SKM-1 (cell line): ENCODE data around the gene ARHGEF40.

Experiments used
- DNase-seq: peaks from one replicate; lab custom pipeline; 2025; ENCODE audit not compliant: unreplicated experiment; lab: John Stamatoyannopoulos, UW

ARHGEF40 gene

DNA sequence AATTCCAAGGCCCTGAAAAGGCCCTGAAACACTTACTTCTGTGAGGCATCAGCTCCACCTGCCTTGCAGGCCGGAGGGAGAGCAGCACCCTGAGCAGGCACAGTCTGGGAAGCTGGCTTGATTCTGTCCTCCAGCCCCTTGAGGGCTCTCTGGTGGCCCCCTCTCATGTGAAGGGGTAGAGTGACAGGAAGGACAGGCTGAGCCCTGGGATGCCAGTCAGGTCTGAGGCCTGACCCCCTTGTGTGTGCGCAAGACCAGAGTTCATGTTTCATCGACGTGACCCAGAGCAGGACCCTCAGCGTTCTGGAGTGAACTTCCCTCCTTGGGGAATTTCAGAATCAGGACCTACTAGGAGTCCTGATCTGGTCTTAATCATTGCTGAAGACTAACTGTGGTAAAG, 11.2 kb upstream of the ARHGEF40 start:
- DNase-seq = no peak

DNA sequence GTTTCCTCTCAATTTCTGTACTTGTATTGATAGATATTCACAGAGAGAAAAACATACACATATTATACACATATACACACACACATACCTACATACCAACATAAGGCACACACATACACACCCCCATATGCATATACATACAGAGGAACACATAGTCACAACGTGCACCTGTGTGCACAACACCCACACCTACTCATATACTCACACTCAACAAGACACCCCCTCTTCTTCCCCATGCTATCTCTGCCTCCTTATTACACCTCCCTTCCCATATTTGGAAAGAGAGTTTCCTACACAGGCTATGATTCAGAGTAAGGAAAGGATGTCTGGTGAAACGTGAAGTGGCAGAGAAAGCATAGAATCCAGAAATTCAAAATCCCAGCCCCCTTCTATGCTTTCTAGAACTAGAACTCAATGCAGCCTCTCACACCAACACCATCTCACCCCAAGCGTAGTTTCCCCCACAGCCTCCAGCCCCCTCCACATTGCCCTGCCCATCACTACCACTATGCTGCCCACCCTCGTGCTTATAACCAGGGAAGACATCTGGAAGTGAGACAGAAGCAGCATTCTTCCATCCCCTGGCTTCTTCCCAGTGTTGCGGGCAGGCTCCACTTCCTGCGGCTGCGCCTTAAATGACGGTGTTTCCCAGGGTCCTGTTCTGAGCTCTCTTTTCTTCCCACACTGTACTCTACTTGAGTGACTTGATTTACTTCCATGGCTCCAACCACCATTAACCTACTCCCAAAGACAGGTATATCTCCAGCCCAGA, 10.1 kb upstream of the ARHGEF40 start:
- no peak for DNase-seq

DNA sequence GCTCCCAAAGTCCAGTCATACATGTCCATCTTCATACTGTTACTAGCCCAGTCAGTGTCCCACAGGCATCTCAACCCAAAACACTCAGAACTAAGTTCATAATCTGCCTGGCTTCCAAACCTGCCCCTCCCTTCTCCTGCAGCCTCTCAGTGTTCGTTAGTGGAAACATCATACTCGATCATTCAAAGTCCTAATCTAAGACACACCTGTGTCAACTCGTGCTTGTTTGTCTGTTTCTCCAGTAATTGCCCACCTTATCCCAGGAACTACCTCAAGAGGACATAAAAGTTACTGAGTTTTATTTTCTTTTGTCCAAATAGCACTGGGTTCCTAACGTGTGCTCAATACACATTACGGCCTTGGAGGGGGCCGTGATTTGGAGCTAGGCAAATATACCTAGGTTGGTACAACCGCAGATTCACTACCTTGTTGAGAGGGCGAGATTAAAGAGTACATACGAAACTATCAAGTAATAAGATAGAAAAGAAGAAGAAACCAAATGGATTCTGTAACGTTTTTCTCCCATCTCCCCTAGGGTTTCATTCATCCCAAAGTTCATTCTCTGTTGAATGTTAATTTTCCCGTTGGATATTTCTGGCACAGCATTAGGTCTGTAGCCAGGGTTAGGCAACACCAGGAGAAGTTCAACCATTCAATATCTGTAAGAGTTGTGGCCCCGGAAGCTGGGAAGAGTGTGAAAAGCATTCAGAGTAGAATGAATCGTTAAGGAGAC, 9.3 kb upstream of the ARHGEF40 start:
- DNase-seq = no peak

DNA sequence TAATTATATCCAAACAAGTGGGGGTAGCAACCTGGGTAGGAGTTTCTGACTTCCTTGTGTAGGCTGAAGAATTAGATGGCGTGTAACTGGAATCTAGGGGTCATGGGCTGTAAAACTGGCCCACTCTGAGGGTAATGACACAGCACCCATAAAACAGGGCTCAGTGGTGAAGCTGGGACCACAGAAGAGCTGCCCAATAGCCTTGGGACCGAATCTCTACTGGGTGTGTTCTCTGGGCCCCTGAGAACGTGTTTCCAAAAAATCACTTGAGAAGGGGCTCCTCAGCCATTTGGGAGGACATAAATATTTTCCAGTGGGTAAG, 8.8 kb upstream of the ARHGEF40 start:
- no peak for DNase-seq

DNA sequence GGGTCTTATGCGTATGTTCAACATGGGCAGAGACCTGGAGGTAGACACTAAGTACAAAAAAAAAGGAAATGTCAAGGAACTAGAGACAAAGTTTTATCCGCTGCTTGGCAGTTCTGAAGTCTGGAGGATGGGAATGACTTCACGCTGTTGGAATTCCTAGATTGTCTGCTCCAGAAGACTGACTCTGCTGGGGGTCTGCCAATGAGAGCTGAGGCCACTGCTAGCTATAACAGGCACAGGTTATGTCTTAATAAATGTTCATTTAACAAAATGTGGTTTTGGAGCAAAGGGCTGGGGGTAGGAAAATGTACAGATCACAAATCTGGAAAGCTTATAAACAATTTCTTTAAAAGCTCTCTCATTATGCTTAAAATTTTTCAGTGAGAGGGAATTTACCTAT, 6.6 kb upstream of the ARHGEF40 start:
- DNase-seq = no peak

DNA sequence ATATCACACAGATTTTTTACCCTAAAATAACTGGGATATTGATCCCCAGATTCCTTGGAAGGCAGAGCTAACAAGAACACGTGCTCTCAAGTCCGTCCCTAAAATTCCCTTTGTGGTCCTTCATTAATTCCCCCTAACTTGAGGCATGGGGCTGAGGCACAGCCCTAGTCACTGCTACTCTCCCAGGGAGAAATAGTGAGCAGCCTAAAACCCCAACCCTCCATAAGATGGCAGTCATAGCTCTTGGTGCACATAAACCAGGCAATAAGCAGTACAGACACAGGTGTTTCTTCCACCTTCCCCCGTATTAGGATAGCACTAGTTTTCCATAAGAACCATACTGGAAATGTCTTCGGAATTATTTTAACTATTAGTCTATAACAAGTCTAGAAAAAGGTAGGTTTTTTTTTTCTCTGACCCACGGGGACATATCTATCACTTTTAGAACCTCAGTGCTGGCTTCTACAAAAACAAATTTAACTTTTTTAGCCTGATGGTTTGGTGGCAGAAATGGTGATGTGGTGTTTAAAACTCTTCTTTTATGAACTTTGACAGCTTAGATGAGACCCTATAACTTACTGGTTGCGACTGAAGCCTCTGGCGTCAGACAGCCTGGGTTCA, 3.1 kb upstream of the ARHGEF40 start:
- DNase-seq = no peak

DNA sequence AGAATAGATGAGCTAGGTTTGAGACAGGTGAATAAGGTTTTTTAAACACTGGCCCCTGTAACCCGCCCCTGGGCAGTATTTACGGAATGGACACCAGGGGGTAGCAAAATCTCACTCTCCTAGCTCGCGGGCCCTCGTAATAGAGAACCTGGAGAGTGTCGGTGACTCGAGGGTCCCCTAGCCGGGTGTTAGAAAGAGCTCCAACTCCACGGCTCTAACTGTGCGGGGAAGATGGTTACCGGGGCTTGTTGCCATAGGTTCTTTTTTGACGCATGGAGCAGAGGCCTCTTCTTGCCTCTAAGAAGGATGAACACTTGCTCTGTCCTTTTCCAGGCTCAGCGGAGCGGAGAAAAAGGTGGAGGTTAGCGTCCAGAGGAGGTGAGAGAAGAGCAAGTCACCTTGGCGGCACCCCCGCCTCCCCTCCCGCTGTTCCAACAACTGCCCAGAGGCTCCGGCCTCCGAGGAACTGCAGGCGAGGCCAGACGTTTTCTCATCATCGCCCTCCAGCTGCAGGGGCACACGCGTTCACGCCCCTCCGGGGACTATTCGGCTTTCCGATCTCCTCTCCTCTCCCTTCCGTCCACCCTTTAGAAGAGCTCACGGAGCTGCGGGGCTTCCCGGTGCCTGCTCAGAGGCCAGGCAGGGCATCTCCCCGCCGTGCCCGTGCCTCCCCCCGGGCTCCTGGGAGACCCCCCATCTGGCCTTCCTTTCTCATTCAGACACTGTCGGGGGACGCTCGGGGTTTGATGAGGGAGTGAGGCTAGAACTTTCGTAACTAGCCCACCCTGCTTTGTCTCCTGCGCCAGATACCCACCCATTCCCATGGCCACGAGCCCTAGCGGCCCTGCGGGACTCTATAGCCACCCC, 1.4 kb upstream of the ARHGEF40 start:
- DNase-seq = peak; percentile 3

DNA sequence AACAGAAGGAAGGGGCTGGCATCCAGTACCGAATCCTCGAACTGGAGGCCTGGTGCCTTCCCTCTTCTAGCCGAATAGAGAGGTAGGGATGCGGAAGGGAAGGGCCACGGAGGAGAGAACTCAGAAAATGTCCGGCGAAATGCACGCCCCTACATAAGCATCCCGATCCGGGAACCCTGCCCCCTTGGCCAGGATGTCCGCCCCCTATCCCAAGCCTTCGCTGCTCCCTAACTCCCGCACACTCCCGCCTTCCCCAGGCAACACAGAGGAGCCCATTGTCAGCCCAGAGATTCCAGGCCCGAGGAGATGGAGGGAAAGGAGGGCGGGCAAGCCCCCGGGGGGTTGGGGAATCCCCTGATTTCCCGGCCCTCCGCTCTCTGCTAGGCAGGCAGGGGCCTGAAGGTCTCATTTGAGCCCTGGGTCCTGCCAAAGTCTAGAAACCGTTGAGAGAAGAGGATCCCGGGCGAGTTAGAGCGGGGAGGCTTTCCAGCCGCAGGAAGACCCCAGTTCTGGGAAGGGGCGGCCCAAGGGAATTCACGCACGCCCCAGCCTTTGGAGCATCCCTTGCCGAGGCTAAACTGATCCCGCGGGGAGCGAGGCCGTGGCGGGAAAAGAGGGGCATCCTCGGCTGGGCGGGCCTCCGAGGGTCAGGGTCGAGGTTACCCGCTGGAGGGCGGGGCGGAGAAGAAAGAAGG, 569 bp upstream of the ARHGEF40 start:
- no peak for DNase-seq

DNA sequence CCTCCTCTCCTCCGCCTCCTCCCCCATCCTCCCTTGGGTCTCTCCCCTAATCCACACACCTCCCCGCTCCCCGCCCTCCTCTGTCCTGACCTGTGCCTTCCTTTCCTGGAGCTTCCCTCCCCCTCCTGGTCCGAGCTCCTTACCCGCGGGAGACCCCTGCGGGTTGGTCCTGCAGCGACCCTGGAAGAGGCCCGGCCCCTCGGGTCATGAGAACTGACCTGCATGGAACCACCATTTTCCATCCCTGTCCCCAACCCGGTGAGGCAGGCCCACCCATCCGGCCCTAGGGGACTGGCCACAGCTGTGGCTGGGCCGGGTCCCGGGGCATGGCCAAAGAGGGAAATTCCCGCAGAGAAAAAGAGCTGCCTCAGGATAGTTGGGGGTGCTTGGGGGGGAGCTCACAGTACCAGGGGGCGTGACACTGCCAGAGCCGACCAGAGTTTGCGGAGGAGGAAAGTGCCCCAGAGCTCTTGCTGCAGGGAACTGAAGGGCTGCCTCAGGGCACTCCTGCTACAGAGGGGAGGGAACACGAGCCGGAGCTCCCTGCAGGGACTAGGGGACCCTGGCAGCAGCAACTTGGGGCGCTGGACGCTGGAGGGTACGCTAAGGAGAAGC, 613 bp downstream of the ARHGEF40 start:
- DNase-seq = peak; percentile 7

DNA sequence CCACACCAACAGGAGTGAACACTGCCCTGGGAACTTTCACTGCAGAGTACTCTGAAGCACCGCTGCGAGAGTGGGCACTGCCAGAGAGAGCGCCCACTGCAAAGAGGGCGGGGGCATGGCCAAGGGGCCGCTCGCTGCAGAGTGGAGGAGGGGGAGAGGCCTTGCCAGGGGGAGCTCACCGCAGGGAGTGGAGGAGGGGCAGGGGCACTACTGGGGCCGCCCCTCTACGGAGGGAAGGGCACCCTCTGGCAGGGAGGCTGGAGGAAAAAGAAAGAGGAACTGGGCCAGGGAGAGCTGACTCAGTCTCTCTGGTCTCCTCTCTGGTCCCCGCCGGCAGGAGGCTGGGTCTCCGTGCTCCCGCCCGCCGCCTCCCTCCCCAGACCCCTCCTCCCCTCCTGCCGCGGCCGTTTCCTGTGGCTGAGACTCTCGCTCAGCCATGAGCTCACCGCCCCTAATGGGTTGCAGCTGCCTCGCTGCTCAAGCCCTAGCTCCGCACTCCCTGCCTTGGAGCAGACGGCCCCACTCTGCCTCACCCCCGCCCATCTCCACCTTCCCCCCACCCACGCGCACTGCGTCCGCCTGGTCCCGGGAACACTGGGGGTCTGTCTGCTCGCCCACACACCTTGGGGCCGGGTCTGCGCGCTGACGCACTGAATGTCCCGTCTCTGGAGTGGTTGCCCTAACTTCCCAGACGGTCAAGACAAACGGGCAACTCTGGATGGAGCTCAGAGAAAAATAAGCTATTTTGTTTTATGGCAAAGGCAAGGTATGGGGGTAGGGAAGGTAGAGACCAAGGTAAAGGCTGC, 1.3 kb downstream of the ARHGEF40 start:
- peak; percentile 59 for DNase-seq

DNA sequence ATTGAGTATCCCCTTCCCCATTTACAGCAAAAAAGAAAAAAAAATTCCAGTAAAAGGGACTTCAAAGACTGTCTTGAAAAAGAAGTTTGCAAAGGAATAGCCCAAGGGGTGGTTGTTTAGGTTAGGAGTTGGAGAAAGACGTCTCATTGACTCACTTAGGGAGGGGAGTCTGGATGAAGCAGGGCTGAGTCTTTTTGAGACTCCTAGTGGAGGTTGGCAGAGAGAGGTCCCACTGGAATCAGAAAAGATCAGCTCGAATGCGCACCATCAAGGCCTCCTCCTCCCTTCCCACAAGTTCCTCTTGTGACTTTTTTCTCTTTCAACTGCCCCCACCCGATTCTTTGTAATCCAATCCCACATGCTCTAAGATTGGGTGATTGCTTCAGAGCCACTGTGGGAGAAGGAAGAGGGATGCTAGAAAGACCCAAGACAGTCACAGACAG, 1.9 kb downstream of the ARHGEF40 start:
- DNase-seq = peak; percentile 2

DNA sequence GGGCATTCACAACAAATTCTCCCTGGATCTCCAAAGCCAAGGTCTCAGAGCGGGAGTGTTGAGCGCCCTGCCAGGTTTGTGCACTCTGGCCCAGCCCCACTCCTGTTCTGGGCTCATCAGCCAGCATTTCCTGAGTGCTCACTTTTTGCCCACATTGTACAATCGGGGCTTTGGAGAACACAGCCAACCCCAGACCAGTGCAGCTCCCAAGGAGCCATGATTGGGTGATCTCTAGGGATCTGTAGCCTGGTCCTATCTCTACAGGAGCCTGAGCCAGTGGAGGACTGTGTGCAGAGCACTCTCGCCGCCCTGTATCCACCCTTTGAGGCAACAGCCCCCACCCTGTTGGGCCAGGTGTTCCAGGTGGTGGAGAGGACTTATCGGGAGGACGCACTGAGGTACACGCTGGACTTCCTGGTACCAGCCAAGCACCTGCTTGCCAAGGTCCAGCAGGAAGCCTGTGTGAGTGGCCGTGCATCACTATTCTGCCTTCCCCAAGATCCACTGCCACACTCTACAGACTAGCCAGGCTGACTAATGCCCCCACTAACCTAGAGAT, 2.8 kb downstream of the ARHGEF40 start:
- no peak for DNase-seq

DNA sequence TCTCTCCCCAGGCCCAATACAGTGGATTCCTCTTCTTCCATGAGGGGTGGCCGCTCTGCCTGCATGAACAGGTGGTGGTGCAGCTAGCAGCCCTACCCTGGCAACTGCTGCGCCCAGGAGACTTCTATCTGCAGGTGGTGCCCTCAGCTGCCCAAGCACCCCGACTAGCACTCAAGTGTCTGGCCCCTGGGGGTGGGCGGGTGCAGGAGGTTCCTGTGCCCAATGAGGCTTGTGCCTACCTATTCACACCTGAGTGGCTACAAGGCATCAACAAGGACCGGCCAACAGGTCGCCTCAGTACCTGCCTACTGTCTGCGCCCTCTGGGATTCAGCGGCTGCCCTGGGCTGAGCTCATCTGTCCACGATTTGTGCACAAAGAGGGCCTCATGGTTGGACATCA, 3.8 kb downstream of the ARHGEF40 start:
- no peak for DNase-seq

DNA sequence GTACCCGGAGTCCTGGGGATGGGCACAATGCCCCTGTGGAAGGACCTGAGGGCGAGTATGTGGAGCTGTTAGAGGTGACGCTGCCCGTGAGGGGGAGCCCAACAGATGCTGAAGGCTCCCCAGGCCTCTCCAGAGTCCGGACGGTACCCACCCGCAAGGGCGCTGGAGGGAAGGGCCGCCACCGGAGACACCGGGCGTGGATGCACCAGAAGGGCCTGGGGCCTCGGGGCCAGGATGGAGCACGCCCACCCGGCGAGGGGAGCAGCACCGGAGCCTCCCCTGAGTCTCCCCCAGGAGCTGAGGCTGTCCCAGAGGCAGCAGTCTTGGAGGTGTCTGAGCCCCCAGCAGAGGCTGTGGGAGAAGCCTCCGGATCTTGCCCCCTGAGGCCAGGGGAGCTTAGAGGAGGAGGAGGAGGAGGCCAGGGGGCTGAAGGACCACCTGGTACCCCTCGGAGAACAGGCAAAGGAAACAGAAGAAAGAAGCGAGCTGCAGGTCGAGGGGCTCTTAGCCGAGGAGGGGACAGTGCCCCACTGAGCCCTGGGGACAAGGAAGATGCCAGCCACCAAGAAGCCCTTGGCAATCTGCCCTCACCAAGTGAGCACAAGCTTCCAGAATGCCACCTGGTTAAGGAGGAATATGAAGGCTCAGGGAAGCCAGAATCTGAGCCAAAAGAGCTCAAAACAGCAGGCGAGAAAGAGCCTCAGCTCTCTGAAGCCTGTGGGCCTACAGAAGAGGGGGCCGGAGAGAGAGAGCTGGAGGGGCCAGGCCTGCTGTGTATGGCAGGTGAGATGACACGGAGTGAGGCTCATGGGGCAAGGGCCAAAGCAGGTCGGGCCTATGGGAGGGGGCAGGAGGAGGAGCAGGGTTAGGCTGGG, 4.5 kb downstream of the ARHGEF40 start:
- no peak for DNase-seq

DNA sequence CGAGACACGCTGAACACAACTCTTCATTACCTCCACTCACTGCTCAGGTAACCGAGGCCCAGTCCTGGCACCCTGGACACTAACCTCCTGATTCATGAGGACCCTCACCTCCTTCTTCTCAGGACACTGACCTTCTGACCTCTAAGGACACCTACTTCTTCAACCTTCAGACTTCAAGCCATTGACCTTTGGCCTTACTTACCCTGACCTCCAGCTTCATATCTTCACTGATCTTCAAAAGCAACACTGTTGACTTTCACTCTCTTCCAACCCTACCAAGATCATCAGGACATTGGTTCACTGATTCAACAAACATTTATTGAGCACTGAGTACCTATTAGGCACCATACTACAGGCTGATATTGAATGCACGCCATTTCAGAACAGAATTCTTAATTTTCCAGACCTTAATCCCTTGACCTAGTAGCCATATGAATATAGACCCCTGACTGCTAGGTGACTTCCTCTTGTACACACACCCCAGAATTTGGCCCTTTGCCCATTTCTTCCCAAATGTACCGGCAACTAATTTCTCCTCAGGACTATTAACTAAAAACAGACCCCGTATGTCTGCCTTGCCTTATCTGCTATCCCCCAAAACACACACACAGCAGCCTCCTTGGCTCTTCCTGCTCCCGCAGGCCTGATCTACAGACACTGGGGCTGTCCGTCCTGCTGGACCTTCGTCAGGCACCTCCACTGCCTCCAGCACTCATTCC, 5.8 kb downstream of the ARHGEF40 start:
- DNase-seq = no peak

DNA sequence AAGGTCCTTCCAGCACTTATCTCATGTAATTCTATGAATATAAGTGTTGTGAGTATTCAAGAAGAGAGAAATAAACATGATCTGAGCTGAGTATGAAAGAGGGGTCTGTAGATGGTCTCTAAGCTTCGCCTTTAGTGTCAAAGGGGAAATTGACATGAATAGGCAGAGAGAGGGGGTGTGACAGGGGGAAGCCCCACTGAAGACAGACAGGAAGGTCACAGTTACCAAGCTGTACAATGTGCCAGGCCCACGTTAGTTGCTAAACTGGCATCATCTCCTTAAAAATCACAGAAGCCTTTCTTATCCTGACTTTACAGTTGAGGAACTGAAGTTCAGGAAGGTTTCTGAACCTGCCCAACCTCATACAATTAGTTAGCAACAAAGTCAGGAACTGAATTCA, 7.6 kb downstream of the ARHGEF40 start:
- no peak for DNase-seq

DNA sequence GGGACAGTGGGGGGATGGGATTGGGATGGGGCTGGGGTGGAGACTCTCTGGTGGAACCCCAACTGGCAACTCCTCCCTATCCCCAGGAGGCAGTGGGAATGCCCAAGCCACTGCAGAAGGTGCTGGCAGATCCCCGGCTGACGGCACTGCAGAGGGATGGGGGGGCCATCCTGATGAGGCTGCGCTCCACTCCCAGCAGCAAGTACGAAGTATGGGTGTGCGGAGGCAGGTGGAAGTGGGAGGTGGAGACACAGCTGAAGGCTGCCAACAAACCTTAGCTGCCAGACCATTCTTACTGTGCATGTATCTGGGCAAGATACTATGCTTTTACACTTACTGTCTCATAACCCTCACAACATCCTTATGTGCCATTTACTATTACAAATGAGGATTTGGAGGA, 8.2 kb downstream of the ARHGEF40 start:
- no peak for DNase-seq

DNA sequence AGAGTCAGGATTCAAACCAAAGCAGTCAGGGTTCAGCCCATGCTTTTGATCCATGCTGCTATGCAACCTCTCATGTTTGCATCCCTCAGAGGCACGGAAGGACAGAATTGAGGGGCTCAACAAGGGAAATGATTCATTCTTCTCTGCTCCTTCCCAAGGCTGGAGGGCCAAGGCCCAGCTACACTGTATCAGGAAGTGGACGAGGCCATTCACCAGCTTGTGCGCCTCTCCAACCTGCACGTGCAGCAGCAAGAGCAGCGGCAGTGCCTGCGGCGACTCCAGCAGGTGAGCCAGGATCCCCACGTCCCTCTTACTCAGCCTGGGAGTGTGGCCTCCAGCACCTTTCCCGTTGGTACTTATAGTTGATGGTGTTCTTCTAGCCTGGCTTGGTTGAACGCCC, 8.6 kb downstream of the ARHGEF40 start:
- no peak for DNase-seq
